GM18870 (cell line): ENCODE data around the gene SLC25A26.
A peak's percentile ranks its signal among the peaks of the same experiment; 100 is the strongest.

Experiments used
- ATAC-seq: cut with Tn5 transposase; IDR thresholded peaks from one replicate; pipeline ENCODE4 v1.9.1; 2021; ENCODE audit warnings: moderate library complexity; ENCODE audit not compliant: unreplicated experiment

SLC25A26 gene

DNA sequence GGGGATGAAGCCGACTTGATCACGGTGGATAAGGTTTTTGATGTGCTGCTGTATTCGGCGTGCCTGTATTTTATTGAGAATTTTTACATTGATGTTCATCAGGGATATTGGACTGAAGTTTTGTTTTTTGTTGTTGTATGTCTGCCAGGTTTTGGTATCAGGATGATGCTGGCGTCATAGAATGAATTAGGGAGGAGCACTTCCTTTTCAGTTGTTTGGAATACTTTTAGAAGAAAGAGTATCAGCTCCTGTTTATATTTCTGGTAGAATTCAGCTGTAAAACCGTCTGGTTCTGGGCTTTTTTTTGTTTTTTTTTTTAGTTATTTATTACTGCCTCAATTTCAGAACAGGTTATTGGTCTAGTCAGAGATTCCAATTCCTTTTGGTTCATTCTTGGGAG, 93.7 kb downstream of the SLC25A26 start:
- ATAC-seq, result no peak

DNA sequence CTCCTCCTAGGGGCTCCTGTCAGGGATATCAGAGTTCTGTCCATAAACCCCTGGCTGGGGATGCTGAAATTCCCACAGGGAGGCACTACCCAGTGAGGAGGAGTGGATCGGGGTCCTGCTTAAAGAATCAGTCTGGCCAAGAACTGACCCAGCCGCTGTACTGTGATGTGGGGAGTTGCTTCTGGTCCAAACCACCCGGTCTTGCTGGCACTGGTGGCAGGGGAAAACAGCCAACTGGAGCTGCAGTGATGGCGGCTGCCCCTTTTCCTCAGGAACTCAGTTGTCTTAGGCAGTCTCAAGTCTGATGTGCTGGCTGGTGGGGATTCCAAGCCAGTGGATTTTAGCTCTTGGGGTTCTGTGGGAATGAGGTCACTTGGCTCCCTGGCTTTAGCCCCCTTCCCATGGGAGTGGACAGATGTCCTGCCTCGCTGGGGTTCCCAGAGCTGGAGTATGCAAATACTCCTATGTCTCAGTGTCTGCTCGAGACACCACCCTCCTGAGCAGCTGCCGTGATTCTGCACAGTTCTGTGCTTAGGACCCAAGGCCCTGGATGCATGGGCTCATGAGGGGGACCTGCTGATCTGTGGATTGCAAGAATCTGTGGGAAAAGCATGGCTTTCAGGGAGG, 97.1 kb downstream of the SLC25A26 start:
- ATAC-seq, result no peak

- ATAC-seq, result no peak
Measured at GRCh38 chr3:66320390-66320789, 99.6 kb downstream of the SLC25A26 start.

GRCh38 chr3:66322436-66322835, 101.6 kb downstream of the SLC25A26 start:
- ATAC-seq, result no peak

DNA sequence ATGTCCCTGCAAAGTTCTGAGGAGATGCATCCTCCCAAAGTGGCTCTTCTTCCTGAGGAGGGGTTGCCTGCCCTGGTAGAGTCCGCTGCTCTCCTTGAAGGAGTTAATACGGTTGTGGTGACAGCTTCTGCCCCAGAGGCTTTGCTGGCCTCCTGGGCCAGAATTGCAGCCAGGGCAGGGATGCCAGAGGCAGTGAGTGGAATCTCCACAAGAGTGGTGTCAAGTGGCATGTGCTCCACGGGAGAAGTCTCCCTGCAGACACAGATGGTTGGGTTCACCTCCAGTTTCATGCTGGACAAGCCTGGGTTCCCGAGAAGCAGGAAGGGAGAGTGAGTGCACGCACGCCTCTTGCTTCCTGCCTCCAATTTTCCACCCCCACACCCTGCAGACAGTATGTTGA, 105.5 kb downstream of the SLC25A26 start:
- ATAC-seq, result no peak

GRCh38 chr3:66335671-66336070, 114.9 kb downstream of the SLC25A26 start:
- ATAC-seq, result no peak

- no peak for ATAC-seq
Measured at GRCh38 chr3:66336333-66336766, 115.5 kb downstream of the SLC25A26 start.

- ATAC-seq, result no peak
Measured at GRCh38 chr3:66338927-66339326, 118.1 kb downstream of the SLC25A26 start.

DNA sequence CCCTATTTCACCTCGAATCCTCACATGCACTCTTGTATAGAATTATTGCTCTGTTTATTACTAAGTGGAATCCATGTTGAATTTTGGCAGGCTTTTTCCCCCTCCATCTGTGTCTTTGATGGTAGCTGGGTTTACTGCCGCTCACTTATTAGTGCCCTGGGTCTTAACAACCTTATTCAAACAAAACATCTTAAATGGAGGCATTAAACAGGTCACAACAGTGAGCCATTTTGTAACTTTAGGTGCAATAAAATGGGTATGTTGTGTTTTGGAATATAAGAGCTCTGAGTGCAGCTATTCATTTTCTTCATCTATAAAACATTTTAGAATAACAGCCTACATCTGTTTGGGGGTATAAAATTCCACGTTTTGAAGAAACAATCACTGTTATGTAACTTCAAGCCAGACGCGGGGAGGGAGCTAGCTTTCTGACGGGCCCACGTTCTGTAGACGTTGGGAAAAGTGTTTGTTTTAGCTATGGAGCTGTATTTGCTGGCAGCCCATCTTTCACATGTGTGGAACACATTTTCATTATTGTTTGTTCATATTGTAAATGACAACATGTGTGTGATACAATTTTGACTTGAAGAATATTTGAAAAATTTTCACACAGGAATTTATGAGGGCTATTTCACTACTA, 122.0 kb downstream of the SLC25A26 start:
- ATAC-seq, result no peak

DNA sequence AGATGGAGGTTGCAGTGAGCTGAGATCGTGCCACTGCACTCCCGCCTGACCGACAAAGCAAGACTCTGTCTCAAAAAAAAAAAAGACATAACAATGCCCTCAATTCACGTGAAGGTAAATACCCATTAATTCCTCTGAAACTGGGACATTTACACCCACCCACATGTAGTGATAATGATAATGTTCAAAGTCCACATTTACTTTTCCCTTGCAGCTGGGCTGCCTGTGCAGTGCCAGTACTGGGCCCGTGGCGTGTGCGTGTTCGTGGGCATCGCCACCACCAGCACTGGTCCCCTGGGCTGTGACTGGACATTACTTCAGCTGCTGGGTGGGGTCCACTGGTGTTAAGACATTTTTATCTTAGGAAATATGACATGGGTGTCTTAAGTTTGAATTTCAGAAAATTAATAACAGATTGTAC, 123.6 kb downstream of the SLC25A26 start:
- ATAC-seq, result no peak

GRCh38 chr3:66344848-66345578, 124.2 kb downstream of the SLC25A26 start:
- no peak for ATAC-seq

GRCh38 chr3:66348704-66349103, 127.9 kb downstream of the SLC25A26 start:
- ATAC-seq, result no peak

- ATAC-seq, result no peak
Measured at GRCh38 chr3:66350601-66351000, 129.8 kb downstream of the SLC25A26 start.

- ATAC-seq, result no peak
Measured at GRCh38 chr3:66353039-66353438, 132.2 kb downstream of the SLC25A26 start.

DNA sequence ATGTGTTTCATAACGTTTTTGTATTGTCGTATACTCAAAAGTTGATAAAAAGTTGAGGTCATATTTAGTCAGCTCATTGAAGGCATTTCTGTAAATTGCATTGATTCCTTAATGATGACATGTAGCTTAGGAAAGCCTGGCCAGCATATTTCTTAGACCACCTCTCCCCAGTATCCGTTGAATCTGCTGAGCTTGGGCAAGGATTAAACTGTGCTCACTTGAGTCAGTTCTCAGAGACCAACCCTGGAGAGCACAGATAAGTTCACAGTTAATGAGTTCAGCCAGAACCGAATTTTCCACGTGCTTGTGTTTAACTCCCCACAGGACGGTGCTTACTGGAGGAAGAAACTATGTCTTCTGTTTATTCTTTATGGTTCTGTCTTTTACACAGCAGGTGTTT, 132.7 kb downstream of the SLC25A26 start:
- no peak for ATAC-seq

DNA sequence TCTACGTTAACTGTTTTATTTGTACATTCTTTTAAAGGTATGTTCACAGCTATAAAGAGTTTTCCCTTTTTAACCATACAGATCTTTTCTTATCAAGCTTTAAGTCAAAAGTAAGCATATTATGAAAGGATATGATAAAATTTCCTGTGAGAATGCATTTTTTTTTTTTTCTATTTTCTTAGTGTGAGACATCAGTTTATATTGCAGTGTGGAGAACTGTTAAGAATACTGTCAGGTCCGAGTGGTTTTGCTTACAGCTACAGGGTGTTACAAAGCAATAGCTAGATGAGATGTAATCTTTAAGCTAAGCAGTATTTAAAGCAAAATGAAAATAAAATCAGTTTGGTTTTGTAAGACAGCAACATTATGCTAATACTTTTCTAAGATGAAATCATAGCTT, 133.2 kb downstream of the SLC25A26 start:
- ATAC-seq, result no peak

DNA sequence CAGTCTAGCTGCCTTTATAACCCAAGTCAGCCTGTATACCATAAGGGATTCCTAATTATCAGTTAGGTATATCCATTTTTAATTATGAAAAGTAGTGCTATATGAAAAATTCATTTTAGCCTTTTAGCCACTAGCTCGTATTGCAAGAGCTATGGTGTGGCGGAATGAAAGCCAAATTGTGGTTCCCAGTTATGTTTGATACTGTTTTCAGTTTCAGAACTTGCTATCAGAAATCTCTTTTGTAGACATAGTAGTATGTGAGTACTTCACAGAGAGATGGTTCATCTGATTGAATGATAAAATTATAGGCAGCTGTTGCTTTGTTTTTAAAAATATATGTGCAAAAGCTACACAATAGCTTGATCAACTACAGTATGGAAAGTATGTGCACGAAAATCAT, 134.6 kb downstream of the SLC25A26 start:
- ATAC-seq, result peak; percentile 67

DNA sequence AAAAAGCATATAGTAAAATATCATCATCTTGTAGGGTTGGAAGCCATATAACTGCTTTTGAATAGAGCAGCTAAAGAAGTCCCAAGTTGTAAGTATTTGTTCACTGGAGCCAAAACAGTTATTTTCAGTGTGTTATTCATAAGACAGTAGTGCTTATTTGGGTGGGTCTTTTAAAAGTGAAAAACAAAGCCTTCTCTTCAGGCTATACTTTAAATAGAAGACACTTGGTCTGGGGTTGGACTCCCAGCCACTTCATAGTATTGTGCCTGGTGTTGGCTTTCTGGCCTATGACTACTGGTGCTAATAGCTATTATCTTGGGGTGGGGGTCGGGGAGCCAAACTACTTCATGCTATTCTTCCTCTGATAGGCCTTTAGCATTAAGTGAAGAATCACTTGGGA, 135.2 kb downstream of the SLC25A26 start:
- ATAC-seq, result no peak

DNA sequence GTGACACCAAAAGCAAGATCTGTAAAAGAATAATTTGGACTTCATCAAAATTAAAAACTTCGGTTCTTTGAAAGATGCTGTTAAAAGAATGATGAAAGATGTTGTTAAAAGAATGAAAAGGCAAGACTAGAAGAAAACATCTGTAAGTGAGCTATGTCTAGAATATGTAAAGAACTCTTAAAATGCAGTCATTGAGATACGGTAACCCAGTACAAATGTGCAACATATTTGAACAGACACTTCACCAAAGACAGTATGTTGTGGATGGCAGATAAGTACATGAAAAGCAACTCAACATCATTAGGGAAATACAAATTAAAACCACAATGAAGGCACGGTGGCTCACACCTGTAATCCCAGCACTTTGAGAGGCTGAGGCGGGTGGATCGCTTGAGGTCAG, 140.6 kb downstream of the SLC25A26 start:
- no peak for ATAC-seq

GRCh38 chr3:66362541-66362941, 141.7 kb downstream of the SLC25A26 start:
- no peak for ATAC-seq

- no peak for ATAC-seq
Measured at GRCh38 chr3:66363148-66363547, 142.3 kb downstream of the SLC25A26 start.

- ATAC-seq, result no peak
Measured at GRCh38 chr3:66365080-66365479, 144.3 kb downstream of the SLC25A26 start.
